Limb (tissue), 2 donors: ENCODE measurements around the gene NDUFS3.
A peak's percentile ranks its signal among the peaks of the same experiment; 100 is the strongest.
"Not testable (repeated sequence)": the region's sequence is repeated elsewhere in the genome, so short reads cannot be mapped to it uniquely, and the experiment has no call there.

Source experiments
- DNase-seq, 2 donors: peaks; one replicate each; pipeline ENCODE4 v3.0.0-alpha.2; 2016; ENCODE audit errors: extremely low spot score in 2 of 2

The NDUFS3 gene

GRCh38 chr11:47558695-47559094, 20.2 kb upstream of the NDUFS3 start:
- DNase-seq = no peak

GRCh38 chr11:47560426-47560825, 18.4 kb upstream of the NDUFS3 start:
- no peak for DNase-seq

GRCh38 chr11:47562393-47562792, 16.5 kb upstream of the NDUFS3 start:
- DNase-seq = not testable (repeated sequence)

GRCh38 chr11:47564366-47564765, 14.5 kb upstream of the NDUFS3 start:
- not testable (repeated sequence) for DNase-seq

GRCh38 chr11:47564933-47565339, 13.9 kb upstream of the NDUFS3 start:
- no peak for DNase-seq

GRCh38 chr11:47565340-47566148, 13.3 kb upstream of the NDUFS3 start, which contains the start of gene PTPMT1:
TSS of gene PTPMT1 (plus strand) at chr11:47565599. CDS start at chr11:47565623, 24 bp downstream.
- peak; percentile 42 to 81 for DNase-seq

- DNase-seq = no peak
These were observed 12.7 kb upstream of the NDUFS3 start for GRCh38 chr11:47566149-47566698.

GRCh38 chr11:47569646-47570045, 9.2 kb upstream of the NDUFS3 start:
- no peak for DNase-seq

- DNase-seq = no peak
These were observed 8.1 kb upstream of the NDUFS3 start for GRCh38 chr11:47570651-47571356.

GRCh38 chr11:47571357-47571729, 7.5 kb upstream of the NDUFS3 start:
- DNase-seq = no peak

GRCh38 chr11:47571895-47572294, 7.0 kb upstream of the NDUFS3 start:
- DNase-seq = no peak

- no peak for DNase-seq
These were observed 6.1 kb upstream of the NDUFS3 start for GRCh38 chr11:47572715-47573255.

GRCh38 chr11:47573321-47573720, 5.6 kb upstream of the NDUFS3 start:
- DNase-seq = no peak

GRCh38 chr11:47577460-47578041, 1.3 kb upstream of the NDUFS3 start:
- DNase-seq = no peak

GRCh38 chr11:47583844-47584243, 5.0 kb downstream of the NDUFS3 start:
- no peak for DNase-seq

GRCh38 chr11:47586098-47586855, 7.4 kb downstream of the NDUFS3 start, which contains the start of gene FAM180B:
TSS of gene FAM180B (plus strand) at chr11:47586678. CDS start at chr11:47586769, 91 bp downstream.
- DNase-seq = peak in 1 of 2 donors; percentile 38

GRCh38 chr11:47587039-47587716, 8.3 kb downstream of the NDUFS3 start:
- DNase-seq = no peak

- DNase-seq = no peak
These were observed 9.0 kb downstream of the NDUFS3 start for GRCh38 chr11:47587723-47588326.

GRCh38 chr11:47589118-47589517, 10.2 kb downstream of the NDUFS3 start:
- DNase-seq = no peak

GRCh38 chr11:47589584-47589976, 10.7 kb downstream of the NDUFS3 start:
- DNase-seq = no peak
